ENCODE results near the gene RUVBL2.

The RUVBL2 gene

DNA sequence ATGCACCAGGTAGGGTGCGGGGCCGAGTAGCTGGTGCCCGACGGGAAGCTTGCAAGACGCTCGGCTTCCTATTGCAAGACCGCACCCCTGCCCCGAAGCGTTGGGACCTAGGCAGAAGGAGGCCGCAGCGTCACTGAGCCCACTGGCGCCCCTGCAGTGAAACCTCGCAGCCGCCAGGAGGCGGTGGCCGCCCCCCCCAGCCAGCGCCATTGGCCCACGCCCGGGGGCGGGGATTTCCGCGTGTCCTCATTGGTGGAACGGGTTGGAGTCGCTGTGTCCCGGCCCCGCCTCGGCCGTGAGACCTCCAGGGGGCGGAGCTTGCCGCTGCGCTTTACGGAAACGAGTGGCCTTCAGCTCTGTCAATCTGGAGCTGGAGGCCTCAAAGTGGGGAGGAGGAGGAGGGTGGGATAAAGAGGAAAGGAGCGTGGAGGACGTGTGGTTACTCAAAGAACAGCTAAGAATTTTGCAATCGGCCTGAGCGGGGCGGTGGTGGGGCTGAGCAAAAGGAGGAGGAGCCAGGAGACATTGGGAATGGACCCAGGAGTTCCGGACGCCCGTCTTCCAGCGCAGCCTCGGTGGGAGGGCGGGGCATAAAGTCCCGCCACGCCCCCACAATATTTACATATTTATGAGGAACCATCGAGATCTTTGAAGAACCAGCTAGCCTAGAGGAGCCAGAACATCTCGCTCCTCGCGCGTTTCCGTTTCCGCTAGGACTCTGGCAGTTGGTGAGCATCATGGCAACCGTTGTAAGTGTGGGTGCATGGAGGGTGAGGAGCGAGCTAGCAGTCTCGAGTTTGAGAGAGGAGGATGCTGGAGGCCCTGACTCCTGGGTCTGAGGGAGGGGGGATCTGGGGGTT, at the start of gene RUVBL2, which contains the start of gene GYS1:
RUVBL2 (plus strand) TSS at position 713 of the 860 bp plus-strand sequence; CDS start at position 738, 25 bp downstream.
GYS1 (minus strand) TSS at position 135 of the 860 bp plus-strand sequence. CDS start 197 bp downstream, outside the sequence.
- peak; percentile 98 for DNase-seq (ENCODE audit: low spot score)

DNA sequence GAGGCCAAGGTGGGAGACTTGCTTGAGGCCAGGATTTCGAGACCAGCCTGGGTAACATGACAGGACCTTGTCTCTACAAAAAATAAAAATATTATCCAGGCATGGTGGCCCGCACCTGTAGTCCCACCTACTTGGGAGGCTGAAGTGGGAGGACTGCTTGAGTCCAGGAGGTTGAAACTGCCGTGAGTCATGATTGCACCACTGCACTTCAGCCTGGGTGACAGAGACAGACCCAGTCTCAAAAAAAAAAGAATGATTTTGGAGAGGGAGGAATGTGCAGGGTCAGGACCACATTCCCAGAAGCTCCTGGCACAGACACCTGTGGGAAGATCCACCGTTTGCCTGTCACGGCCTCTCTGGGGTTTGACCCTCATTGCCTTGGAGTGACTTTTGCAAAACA, 48.3 kb upstream of the RUVBL2 start:
- no peak for DNase-seq (ENCODE audit: low spot score)

GRCh38 chr19:48945817-48946216, 47.9 kb upstream of the RUVBL2 start:
- no peak for DNase-seq (ENCODE audit: low spot score)

- no peak for DNase-seq (ENCODE audit: low spot score)
Measured at GRCh38 chr19:48946463-48947257, 47.0 kb upstream of the RUVBL2 start.

- DNase-seq (ENCODE audit: low spot score) = no peak
Measured at GRCh38 chr19:48947258-48947542, 46.5 kb upstream of the RUVBL2 start.

DNA sequence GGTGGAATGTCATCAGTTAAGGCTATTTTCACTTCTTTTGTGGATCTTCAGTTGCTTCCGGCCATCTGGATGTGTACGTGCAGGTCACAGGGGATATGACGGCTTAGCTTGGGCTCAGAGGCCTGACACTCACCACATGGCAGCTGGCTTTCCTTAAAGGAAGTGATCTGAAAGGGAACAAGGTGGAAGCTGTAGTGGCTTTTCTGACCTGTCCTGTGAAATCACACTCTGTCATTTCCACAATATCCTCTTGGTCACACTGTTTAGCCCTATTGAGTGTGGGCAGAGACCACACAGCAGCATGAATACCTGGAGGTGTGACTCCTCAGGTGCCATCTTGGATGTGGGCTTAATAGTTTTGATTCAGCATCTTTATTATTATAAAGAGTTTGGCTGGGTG, 43.5 kb upstream of the RUVBL2 start:
- no peak for DNase-seq (ENCODE audit: low spot score)

DNA sequence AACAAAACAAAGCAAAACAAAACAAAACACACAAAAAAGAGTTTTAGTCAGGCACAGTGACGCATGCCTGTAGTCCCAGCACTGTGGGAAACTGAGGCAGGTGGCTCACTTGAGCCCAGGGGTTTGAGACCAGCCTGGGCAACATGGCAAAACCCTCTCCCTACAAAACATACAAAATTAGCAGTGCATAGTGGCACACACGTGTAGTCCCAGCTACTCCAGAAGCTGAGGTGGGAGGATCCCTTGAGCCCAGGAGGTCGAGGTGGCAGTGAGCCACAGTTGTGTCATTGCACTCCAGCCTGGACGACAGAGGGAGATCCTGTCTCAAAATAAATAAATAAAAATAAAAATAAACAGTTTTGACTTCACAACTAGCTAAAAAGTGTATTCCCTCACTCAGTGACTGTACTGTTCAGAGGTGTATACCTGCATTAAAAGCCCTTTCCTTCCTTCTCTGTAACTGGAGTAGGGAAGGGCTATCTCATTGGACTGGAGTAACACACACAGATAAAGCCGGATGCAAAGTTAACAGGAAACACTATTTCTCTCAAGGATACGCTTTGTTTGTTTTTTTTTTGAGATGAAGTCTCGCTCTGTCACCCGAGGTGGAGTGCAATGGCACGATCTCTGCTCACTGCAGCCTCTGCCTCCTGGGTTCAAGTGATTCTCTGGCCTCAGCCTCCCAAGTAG, 42.7 kb upstream of the RUVBL2 start:
- DNase-seq (ENCODE audit: low spot score) = no peak

- no peak for DNase-seq (ENCODE audit: low spot score)
Measured at GRCh38 chr19:48953141-48953540, 40.5 kb upstream of the RUVBL2 start.

DNA sequence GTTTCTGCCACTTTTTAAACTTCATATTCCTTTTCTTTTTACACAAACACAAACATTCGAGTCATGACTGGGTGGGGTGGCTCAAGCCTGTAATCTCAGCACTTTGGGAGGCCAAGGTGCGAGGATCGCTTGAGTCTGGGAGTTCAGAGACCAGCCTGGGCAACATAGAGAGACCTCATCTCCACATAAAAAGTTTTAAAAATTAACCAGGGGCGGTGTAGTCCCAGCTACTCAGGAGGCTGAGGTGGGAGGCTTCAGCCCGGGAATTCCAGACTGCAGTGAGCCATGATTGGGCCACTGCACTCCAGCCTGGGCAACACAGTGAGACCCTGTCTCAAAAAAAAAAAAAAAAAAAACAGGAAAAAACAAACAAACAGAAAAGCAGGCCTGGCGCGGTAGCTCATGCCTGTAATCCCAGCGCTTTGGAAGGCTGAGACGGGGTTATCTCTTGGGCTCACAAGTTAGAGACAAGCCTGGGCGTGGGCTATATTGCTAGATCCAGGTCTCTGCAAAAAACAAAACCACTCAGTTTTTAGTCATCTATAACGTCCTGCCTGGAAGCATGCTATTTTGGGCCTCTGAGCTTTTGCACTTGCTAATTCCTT, 39.6 kb upstream of the RUVBL2 start:
- DNase-seq (ENCODE audit: low spot score) = no peak

- DNase-seq (ENCODE audit: low spot score) = peak; percentile 97
Measured at GRCh38 chr19:48954595-48955307, 38.9 kb upstream of the RUVBL2 start, which contains the start of gene BAX. BAX (plus strand) TSS chr19:48954875; CDS start chr19:48954929, 54 bp downstream.

DNA sequence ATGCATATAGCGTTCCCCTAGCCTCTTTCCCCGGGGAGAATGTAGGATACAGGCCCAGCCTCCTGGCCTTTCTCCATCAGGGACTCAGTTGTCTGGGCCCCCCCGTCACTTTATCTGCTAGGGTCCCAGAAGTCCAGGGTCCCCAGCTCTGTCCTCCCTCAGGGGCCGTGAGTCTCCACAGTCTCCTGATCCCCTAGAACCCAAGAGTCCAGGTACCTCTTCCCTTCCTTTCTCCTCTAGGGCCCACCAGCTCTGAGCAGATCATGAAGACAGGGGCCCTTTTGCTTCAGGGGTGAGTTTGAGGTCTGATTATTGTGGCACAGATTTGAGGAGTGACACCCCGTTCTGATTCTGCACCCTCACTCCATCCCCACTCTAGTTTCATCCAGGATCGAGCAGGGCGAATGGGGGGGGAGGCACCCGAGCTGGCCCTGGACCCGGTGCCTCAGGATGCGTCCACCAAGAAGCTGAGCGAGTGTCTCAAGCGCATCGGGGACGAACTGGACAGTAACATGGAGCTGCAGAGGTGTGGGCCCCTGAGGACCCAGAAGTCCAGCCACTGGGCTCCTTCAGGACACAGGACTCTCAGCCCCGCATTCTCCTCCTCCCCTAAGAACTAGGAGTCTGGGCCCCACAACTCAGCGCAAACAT, 38.3 kb upstream of the RUVBL2 start:
- DNase-seq (ENCODE audit: low spot score) = no peak

- no peak for DNase-seq (ENCODE audit: low spot score)
Measured at GRCh38 chr19:48958006-48958405, 35.7 kb upstream of the RUVBL2 start.

DNA sequence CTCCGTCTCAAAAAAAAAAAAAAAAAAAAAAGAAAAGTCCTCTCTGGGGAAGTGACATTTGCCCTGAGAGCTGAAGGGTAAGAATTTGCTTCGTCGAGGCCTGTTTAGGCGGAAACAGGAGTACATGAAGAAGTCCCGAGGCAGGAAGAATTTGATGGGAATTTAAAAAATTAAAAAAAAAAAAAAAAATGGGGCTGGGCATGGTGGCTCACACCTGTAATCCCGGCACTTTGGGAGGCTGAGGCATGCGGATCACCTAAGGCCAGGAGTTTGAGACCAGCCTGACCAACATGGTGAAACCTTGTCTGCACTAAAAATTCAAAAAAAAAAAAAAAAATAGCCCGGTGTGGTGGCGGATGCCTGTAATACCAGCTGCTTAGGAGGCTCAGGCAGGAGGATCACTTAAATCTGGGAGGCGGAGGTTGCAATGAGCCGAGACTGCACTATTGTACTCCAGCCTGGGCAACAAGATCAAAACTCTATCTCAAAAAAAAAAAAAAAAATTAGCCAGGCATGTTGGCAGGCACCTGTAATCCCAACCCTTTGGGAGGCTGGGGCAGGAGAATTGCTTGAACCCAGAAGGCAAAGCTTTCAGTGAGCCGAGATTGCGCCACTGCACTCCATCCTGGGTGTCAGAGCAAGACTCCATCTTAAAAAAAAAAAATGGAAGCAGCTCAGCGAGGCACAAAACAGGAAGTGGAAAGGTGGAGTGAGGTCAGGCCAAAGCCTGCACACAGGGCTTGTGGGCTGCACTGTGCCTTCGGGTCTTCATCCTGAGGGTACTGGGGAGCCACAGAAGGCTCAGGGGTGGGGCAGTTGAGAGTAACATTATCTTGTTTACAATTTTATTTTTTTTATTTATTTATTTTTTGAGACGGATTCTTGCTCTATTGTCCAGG, 34.1 kb upstream of the RUVBL2 start:
- DNase-seq (ENCODE audit: low spot score) = no peak

GRCh38 chr19:48961051-48961649, 32.5 kb upstream of the RUVBL2 start:
- DNase-seq (ENCODE audit: low spot score) = no peak

DNA sequence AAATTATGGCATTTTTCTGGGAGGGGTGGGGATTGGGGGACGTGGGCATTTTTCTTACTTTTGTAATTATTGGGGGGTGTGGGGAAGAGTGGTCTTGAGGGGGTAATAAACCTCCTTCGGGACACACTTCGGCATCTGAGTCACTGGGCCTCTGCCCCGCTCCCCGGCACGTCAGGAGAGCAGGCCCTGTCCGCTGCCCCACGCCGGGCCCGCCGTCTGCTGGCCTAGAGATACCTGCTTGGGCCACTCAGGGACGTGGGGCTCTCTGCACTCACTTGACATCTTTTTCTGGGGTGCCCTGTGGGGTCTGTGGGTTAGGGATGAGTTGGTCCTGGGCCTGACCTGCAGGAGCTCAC, 32.0 kb upstream of the RUVBL2 start:
- DNase-seq (ENCODE audit: low spot score) = no peak

DNA sequence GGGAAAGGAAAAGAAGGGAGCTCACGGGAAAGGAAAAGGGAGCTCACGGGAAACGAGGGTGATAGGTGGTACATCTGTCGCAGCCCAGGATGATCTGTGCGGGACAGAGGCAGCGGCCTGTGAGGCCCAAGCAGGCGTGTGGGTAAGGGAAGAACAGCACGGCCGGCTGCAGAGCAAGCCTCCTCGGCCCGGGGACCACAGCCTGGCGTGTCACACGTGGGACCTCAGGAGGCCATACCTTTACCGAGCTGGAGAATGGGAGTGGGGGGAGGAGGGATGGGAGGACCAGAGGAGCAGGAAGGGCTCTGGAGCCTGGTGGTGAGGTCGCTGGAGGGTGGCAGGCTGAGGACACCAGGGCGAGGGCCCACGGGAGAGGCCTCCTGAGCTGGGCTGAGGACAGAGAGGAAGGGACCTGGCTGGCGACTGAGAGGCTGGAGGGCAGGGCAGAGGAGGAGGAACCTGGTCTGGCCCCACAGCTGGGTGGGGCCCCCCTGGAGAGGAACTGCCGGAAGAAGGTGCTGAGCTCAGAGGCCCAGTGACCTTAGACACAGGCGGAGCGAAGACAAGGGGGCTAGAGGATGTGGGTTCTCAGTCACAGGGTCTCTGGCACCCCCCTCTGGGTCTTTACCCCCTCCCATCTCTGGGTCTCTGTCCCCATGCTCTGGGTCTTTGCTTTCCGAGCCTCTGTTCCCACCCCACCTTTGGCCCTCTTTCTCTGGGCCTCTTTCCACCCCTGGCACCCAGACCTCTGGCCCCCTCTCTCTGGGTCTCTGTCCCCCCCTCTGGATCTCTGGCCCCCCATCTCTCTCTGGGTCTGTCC, 31.4 kb upstream of the RUVBL2 start:
- DNase-seq (ENCODE audit: low spot score) = peak; percentile 79

- DNase-seq (ENCODE audit: low spot score) = no peak
Measured at GRCh38 chr19:48962849-48963165, 30.9 kb upstream of the RUVBL2 start.

DNA sequence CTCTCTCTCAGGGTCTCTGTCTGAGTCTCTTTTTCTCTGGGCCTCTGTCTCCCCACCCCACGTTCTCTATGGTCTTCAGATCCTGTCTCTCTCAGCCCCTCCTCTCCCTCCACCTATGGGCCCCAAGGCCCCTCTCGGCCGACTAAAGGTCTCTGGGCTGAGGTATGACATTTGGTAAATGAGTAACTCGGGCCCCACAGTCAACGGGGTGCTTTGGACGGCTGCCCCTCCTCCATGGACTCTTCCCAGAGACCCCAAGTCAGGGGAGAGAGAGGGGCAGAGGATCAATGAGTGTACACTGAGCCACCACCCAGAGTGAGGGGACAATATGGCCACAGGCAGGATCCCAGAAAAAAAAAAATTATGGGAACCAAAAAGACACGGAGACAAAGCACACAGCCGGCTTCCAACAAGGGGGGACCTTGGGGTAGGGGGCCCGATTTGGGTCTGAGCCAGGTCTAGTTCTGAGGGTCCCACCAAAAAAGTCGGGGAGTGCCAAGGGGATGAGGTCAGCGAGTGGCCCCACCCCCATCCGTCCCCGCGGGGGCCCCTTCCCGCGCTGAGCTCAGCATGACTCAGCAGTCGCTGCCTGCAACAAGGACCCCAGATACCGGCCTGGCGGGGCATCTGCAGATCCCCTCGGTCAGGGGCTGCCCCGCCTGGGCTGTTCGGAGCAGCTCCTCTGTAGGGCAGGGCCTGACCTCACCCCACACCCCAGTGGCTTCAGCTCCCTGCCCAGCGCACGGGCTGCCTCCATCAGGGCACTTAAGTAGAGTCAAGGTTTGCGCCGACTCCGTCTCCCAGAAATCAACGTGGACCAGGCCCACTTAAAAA, 30.1 kb upstream of the RUVBL2 start:
- peak; percentile 91 for DNase-seq (ENCODE audit: low spot score)
